ENCODE results near the gene GLMP.

GLMP gene

GRCh38 chr1:156285437-156285836 is 10.0 kb downstream of the GLMP start:
- no peak for DNase-seq

- peak; percentile 28 to 47 for DNase-seq
Observed at GRCh38 chr1:156284757-156285156, 10.7 kb downstream of the GLMP start.

- DNase-seq: no peak
Observed at GRCh38 chr1:156284112-156284511, 11.4 kb downstream of the GLMP start, which contains the start of gene TMEM79. TSS of gene TMEM79 (plus strand) at chr1:156284325. CDS start at chr1:156285227, 902 bp downstream.

- no peak for DNase-seq
Observed at GRCh38 chr1:156283521-156283920, 12.0 kb downstream of the GLMP start.

GRCh38 chr1:156282479-156283222 is 12.8 kb downstream of the GLMP start, which contains the start of gene SMG5:
TSS of gene SMG5 (minus strand) at chr1:156282825. CDS start at chr1:156282680, 145 bp downstream.
- peak; percentile 97 to 98 for DNase-seq

- DNase-seq: peak; percentile 28 to 29
Observed at GRCh38 chr1:156281693-156282478, 13.6 kb downstream of the GLMP start.

- peak; percentile 6 to 31 for DNase-seq
Observed at GRCh38 chr1:156281281-156281680, 14.2 kb downstream of the GLMP start.

- no peak for DNase-seq
Observed at GRCh38 chr1:156279837-156280236, 15.6 kb downstream of the GLMP start.

GRCh38 chr1:156276966-156277381 is 18.5 kb downstream of the GLMP start:
- DNase-seq: peak; percentile 34 to 38

GRCh38 chr1:156276532-156276931 is 18.9 kb downstream of the GLMP start:
- peak; percentile 77 to 82 for DNase-seq

- no peak for DNase-seq
Observed at GRCh38 chr1:156270314-156270713, 25.2 kb downstream of the GLMP start.

- no peak for DNase-seq
Observed at GRCh38 chr1:156268336-156268735, 27.1 kb downstream of the GLMP start.

- no peak for DNase-seq
Observed at GRCh38 chr1:156266051-156266450, 29.4 kb downstream of the GLMP start.

- DNase-seq: no peak
Observed at GRCh38 chr1:156263288-156263655, 32.2 kb downstream of the GLMP start.

- DNase-seq: no peak
Observed at GRCh38 chr1:156262461-156263287, 32.8 kb downstream of the GLMP start.

- no peak for DNase-seq
Observed at GRCh38 chr1:156260896-156261295, 34.6 kb downstream of the GLMP start.

GRCh38 chr1:156259805-156260204 is 35.7 kb downstream of the GLMP start:
- DNase-seq: no peak

- DNase-seq: no peak
Observed at GRCh38 chr1:156258859-156259258, 36.6 kb downstream of the GLMP start.

- peak; percentile 61 to 62 for DNase-seq
Observed at GRCh38 chr1:156257711-156258110, 37.8 kb downstream of the GLMP start.

GRCh38 chr1:156253634-156254033 is 41.8 kb downstream of the GLMP start:
- DNase-seq: no peak

- DNase-seq: no peak
Observed at GRCh38 chr1:156251527-156251926, 44.0 kb downstream of the GLMP start.

GRCh38 chr1:156249593-156249992 is 45.9 kb downstream of the GLMP start:
- DNase-seq: no peak

- DNase-seq: no peak
Observed at GRCh38 chr1:156248323-156248683, 47.2 kb downstream of the GLMP start.

Measured in AML-193 (cell line).